ENCODE data around the gene GRIK2. TPM values are rescaled to one million over a fixed set of nuclear protein-coding genes. Genes with fewer than 3 reads are reported as not detected.

GRIK2 gene
- polyA plus RNA-seq, 4 donors, result 13.4 to 16.9 (median 15.1) TPM

DNA sequence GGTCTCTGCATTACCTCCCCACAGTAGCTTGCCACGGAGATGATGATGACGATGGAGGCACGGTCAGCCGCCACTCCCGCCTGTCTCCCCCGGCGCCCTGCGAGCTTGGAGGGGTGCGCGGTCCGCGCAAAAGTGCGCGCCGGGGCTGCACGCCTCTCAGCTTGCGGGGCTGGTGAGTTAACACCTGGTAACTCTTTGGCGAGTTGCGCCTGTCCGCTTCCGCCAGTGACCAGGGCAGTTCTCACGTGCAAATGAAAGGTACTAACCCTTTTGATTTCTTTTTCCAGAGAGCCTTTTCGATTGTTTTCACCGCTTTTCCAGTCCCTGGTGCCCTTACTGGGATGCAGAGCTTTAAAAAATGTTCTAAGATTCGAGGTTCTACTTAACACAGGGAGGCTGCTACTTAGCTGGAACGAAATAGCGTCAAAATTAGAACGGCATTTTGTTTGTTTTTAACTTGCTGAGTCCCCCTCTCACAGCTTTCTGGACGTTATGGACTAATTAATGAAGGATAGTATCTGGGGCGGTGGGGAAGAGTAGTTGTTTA, 6.2 kb downstream of the GRIK2 start:
- DNase-seq (ENCODE audit: low read depth in 4 of 4, low spot score in 3 of 4), result no peak

DNA sequence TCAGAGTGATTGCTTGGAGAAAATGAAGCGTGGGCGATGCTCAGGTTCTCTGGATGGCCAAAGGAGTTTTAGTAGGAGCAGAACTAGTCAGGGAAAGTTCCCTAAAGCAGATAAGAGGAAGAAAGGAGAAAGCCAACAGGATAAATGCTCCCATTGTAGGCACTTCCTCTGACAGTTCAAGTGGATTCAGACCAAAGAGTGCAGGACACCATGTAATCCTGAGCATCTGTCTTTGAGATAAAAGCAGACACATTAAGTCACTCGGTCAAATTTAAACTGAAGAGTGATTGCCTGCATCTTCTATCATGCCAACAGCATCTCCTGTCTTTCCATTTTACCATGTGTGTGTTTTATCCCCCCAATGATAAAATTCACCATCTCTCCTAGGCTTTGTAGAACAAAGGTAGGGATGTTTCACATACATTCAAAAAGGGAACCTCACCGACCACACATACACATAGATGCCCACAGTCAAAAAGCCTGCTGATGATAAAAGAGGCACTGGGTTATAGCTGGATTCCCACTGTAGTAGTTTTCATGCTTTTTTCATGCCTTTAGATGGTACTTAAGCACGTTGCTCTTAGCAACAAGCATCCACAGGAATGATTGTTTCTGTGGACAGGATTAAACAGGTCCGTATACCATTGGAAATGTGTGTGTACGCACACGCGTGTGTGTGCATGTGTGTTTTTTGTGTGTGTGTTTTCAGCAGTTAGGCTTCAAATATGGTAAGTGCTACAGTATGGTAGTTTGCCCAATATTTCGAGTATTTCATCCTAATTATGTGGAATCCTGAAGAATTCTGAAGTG, 7.0 kb downstream of the GRIK2 start:
- DNase-seq (ENCODE audit: low read depth in 4 of 4, low spot score in 3 of 4), result no peak

DNA sequence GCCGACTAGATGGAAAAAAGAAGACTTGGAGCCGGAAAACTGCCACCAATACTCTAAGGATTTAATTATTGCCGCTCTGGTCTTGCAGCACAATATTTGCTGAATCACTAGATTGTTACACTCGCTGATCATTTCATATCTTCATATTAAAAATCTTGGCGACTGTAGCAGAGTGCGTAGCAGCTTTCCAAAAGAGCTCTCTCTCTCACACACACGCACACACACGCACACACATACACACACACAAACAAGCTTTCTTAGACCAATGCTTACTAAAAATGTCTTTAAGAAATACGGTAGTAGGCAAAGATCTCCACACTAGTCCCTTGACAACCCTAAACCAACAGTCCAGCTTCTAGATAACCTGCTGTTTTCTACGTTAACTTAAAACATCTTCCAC, 7.7 kb downstream of the GRIK2 start:
- DNase-seq (ENCODE audit: low read depth in 4 of 4, low spot score in 3 of 4), result no peak

DNA sequence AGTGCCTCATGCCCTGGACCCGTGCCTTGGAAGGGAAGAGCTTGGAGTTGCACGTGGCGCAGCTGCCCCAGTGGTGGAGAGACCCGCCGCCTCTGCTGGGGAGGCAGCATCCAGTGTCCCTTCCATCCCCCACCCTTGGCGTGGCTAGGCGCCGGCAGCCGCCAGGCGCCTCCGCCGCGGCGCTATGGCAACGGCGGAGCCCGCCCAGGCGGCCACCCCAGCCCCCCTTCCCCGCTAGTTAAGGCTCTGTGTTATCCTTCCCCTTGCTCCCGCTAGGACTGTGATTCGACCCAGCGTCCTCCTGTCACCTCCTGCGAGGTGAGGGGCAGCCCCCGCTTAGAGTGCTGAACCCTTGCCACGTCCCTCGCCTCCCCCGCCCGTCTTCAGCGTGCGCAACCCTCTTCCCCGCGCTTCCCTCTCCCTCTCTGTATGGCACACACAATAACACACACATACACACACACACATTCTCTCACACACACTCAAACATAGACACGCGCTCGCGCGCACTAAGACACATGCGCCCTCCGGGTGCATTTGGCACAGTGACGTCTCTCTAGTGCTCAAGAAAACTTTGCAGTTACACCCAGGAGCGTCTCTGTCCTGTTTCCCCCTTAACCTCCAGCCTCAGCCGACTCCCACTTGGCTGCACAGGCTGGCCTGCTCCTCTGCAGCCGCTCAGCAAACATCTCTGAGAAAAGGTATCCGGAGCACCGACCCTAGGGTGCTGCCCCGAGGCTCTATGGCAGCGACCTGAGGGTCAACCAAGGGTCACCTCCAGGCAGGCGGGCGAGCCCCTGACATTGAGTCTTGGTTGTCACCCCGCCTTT, 8.5 kb downstream of the GRIK2 start:
- DNase-seq (ENCODE audit: low read depth in 4 of 4, low spot score in 3 of 4), result peak in 1 of 4 donors; percentile 28

DNA sequence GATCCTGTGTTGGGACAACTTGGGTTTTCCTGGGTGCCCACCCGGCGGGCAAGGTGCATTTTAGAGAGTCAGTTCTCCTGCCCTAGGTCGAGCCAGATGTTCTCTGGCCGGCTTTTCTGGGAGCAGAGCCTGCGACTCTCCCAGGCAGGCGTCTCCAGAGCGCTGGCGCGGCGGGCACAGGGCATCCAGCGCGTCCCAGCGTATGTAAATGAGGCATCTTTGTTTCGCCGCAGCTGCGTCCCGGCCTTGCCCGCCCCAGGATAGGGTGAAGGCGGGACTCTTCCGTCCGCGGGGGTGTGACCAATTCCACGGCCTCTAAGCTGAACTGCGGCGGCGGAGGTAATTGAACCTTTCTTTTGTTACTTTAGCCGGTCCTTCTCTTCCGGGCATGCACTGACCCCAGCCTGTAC, 9.1 kb downstream of the GRIK2 start:
- DNase-seq (ENCODE audit: low read depth in 4 of 4, low spot score in 3 of 4), result no peak

DNA sequence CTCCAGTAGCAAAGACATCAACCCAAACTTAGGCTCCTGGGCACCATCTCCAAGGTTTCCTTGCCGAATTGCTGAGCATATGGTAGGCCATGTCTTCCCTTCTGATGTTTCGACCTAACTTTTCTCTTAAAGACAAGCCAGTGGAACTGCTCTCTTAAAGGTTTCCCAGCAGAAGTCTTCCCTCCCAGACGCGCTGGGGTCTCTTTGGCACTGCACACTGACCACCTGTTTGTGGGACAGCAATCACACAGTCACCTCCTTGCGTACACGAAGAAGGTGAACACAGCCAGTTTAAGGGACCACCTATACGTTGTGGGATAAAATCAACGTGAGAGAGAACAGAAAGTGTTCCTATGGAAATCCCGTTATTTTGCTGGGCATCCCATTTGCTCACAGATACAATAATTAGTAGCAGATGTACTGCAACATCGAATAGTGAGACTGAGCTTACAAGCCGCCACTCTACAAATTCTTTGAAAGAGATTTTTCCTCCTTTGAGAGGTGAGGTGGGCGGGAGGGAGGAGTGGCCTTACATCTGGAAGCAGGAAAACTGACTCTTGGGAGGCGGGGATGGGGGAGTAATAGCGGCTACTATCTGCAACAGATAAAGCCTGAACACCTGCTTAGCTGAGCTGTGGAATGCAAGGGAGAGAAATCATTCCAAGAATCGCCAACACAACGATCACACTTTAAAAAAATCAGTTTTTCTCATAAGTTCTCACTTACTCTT, 9.9 kb downstream of the GRIK2 start:
- DNase-seq (ENCODE audit: low read depth in 4 of 4, low spot score in 3 of 4), result no peak

DNA sequence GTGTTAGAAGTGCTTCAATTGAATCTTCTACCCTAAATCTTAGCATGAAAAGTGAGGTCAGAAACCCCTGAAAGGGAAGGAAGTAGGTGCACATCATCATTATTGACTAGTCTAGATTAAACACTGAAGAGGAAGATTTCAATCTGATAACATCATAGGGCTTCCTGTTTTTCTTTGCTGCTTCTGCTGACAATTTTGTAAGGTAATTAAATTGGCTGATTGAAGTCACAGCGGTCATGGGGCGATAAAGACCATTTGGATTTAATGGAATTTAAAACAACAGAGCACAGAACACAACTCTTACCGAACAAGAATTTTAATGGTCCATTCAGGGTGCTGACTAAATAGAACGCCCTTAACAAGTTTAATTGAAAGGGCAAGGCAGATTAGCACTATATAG, 11.3 kb downstream of the GRIK2 start:
- DNase-seq (ENCODE audit: low read depth in 4 of 4, low spot score in 3 of 4), result no peak

DNA sequence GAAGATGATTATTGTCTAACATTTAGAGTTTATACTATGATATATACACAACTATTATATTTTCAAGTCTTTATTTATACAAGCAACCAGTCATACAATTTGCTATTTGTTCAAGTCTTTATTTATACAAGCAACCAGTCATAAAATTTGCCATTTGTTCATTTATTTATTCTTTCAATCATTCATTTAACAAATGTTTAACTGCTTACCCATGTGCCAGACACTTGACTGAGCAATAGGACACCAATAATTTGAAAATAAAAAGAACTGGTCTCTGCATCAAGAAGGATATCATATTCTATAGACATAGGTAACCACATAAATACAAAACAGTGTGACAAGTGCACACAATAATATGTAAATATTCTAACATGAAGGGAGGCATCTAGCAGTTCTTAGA, 20.3 kb downstream of the GRIK2 start:
- no peak for DNase-seq (ENCODE audit: low read depth in 4 of 4, low spot score in 3 of 4)

DNA sequence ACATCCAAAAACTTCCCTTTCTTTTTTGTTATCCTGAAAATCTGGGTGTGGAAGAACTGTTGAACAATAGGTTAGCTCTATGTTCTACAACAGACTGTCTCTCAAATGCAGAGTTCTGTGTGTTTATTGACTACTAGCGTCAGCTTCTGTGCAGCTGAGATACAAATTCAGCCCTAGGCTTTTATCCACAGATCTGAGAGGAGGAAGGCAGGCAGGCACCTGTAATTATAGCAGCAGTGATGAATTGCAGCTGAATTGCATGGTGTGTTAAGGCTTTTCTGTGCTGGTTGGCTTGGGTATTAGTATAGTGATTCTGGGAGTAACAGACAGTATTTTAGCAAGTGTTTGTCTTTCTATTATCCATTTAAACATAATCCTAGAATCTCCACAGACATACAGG, 24.4 kb downstream of the GRIK2 start:
- DNase-seq (ENCODE audit: low read depth in 4 of 4, low spot score in 3 of 4), result no peak

DNA sequence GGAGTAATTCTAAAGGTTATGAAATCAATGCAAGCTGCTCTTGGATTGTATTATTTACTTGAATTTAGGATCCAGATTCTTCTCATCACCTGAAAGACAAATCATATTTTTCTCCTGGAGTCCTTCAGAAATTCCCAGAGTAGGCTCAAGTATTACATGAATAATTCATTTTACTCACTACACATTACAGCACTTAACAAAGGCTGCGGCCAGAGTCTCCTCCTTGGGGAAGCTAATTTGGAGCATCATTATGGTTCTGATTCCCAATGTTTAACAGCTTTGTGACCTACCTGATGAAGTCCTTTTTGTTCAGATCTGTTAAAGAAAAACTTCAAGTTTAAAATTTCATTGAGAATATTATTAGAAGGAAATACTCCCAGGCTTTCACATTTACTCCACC, 28.7 kb downstream of the GRIK2 start:
- DNase-seq (ENCODE audit: low read depth in 4 of 4, low spot score in 3 of 4), result no peak

DNA sequence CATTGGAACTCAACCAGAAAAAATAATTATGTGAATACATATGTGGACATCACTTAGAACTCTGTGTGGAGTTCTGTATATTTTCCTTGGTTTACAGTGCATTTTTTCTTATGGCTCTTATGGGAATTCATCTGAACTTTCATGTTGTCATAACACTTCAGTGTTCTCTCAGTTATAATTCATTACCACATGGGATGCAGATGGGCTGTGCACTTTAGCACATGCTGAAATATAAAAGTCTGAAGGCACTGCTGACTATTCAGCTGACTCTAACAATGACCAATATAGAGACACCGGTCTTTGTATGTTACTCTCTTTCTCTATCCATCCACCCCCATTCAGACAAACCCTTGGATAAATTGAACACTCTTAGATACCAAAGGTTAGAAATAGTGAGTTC, 29.3 kb downstream of the GRIK2 start:
- DNase-seq (ENCODE audit: low read depth in 4 of 4, low spot score in 3 of 4), result no peak

DNA sequence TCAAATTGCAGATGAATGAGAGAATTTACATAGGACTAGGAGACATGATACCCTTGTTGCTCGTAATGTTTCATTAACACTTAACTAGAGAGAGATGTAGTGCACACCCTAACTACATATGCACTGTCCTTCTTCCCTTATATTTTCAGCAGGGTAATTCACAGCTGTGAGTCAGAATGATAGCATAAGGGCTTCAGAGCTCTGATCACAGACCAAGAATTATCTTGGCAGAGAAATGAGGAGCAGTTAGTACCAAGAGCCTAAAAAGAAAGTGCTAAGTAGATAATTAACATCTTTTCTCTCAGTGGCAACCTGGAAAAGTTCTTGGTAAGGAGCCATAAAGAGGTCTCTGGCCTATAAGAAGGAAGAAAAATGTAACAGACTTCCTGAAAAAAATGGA, 35.8 kb downstream of the GRIK2 start:
- no peak for DNase-seq (ENCODE audit: low read depth in 4 of 4, low spot score in 3 of 4)

DNA sequence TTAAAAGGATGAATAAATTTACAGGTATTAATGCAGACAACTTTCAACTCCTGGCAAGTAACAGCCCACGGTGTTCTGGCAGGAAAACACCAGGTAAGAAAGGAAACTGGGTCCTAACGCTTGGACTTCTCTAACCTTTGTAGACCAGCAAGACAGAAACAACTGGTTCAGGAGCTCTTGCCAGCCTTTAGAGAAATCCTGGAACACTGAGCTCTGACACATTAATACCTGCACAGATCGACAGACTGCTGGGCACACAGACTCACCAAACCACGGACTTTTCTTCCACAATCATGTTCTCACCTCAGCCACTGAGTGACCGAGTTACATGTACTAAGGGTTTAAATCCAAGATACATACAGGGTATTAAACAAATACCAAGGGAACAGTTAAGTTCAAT, 36.3 kb downstream of the GRIK2 start:
- no peak for DNase-seq (ENCODE audit: low read depth in 4 of 4, low spot score in 3 of 4)

DNA sequence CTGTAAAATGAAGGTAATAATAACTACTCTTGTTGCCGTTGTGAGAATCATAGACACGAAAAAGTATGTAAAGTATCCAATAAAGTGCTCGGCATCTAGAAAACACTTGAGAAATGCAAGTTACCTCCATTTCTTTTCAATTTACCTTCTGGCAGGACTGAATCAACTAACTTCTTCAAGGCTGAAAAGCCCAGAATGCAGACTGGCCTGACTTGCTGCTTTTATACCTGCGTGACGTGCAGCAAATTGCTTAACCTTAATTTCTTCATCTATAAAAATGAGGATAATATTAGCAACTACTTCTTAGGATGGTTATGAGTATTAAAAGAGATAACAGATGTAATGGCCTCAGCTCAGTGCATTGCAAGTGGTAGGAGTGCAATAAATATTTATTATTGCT, 39.6 kb downstream of the GRIK2 start:
- DNase-seq (ENCODE audit: low read depth in 4 of 4, low spot score in 3 of 4), result no peak

DNA sequence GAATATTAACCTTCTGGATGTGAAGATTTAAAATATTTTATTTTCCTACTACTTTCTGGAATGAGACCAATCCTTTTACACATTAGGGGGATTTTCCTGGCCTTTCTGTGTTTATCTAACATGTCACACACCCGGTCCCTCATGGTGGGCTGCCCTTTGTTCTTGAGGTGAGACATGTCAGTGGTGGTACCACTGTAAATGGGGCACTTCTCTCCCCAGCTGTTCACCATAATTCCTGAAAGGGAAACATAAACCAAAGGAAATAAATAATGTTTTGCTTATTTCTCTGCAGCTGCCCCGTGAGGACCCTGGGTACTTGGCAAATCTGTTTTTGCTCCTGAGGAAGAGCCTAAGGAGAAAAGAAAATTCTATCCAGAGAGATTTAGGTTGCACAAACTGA, 41.1 kb downstream of the GRIK2 start:
- DNase-seq (ENCODE audit: low read depth in 4 of 4, low spot score in 3 of 4), result no peak

DNA sequence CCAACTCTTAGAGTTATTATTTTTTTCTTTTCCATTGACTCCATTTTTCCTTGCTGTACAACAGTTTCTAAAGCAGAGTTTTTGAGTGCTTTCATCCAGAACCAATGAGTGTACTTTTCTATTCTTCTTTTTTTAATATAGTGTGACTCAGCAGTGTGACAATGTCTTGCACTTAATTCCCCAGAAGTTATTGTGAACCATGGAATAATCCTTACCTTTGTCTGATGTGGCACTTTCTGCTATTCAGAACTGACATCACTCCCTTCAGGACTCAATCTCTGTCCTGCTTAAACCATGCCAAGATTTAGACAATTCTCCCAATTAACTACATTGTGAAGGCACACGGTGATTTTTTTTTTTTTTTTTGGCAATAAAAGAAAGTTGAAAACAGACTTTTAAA, 41.5 kb downstream of the GRIK2 start:
- no peak for DNase-seq (ENCODE audit: low read depth in 4 of 4, low spot score in 3 of 4)

DNA sequence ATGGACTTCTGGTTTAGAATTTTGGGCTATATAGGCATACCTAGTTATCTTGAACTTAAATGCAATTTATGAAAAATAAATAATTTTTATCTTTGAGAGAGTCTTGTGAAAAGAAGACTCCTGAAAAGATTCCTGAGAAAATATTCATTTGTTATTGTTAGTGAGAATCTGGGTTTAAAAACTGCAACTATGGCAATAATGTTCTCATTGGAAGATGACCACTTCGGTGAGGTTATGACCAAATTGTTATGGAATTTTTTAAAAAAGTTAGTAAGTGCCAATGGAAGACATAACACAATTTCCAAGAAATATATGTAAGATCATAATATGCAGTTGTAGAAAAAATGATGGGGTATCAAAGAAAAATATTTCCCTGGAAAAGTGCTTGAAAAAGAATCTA, 46.3 kb downstream of the GRIK2 start:
- no peak for DNase-seq (ENCODE audit: low read depth in 4 of 4, low spot score in 3 of 4)

DNA sequence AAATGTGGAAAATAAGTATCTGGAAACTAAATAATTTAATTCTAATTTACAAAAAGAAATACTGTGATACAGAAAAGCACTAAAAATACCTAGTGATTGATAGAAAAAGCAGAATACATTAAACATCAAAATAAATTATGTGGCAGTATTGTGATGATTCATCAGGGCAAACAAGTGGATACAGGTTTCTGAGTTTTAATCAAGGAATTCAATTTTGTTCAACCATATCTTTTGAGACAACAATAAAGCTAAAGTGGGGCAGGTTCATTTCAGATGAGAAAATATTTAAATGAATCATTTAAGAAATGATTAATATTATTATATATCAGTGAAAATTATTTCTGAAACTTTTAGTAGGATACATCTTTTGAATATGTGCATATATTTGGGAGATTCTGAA, 49.8 kb downstream of the GRIK2 start:
- DNase-seq (ENCODE audit: low read depth in 4 of 4, low spot score in 3 of 4), result no peak

DNA sequence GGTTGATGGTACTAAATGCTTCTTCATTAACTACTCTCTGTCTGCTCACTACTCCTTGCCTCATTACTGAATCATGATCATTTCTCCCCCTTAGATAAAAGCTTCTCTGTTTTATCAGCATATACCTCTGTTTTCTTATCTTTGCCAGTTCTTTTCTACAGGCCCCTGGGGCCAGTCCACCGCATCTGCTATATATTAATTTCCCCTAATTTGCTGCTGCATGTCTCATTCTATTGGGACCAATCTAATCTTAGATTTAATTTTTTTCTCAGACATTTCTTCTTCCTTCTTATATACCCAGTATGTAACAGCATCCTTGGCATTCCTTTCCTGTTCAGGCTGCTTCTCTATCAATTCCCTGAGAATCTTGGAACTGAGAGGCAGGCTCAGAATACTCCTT, 51.2 kb downstream of the GRIK2 start:
- DNase-seq (ENCODE audit: low read depth in 4 of 4, low spot score in 3 of 4), result no peak

DNA sequence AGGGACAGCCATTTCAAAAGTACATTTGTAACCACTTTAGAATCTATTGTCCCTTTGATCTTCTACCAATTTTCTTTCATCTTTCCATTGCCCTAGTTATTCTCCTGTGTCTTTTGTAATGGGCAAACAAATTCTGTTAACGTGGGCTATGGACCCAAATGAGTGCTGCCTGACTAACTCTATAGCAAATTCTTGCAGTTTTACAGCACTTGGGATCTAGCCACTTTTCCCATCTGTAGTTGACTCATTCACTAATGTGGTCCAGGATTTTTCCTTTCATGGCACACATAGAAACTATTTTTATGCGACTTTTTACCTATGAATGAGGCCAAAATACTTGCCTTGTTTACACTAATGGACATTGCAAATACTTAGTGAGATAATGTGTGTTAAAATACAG, 52.0 kb downstream of the GRIK2 start:
- DNase-seq (ENCODE audit: low read depth in 4 of 4, low spot score in 3 of 4), result no peak

DNA sequence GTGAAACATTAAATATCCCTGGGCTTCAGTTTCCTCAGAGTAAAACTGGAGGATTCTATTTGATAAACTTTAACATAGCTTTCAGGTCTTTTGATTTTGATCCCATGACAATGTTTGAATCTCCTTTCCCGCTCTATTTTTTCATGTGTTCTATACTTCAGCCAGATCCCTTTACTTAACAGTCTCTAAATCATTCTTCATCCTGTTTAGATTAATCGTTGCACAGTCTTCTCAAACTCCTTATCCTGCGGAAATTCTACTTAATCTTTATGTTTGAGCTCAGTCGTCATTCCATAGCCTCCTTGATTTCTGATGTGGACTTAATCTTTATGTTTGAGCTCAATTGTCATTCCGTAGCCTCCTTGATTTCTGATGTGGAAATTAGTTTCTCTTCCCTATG, 57.4 kb downstream of the GRIK2 start:
- no peak for DNase-seq (ENCODE audit: low read depth in 4 of 4, low spot score in 3 of 4)
